OCI-LY1 (cell line): ENCODE results near the gene SMIM29.
"Not testable (repeated sequence)": the region's sequence is repeated elsewhere in the genome, so short reads cannot be mapped to it uniquely, and the experiment has no call there.

Source experiments
- H2AFZ ChIP-seq: fragments of 200-600 bp; sonication (generic), shearing (Covaris generic); 2 replicates; pipeline ENCODE4 v1.6.0; 2014; ENCODE audit warnings: antibody characterized with exemption, mild to moderate bottlenecking, low read length
- H3F3A ChIP-seq: fragments of 200-600 bp; sonication (generic), shearing (Covaris generic); 2 replicates; pipeline ENCODE4 v1.6.0; 2014; ENCODE audit warnings: mild to moderate bottlenecking, antibody characterized with exemption, low read length, moderate library complexity; ENCODE audit not compliant: insufficient read depth
- H3K27ac ChIP-seq: fragments of 200-600 bp; sonication (generic); 2 replicates; pipeline ENCODE4 v1.5.1; 2014; ENCODE audit warnings: low read length, mixed run types, mild to moderate bottlenecking, low read depth; ENCODE audit not compliant: poor library complexity, severe bottlenecking
- H3K27me3 ChIP-seq: fragments of 200-600 bp; sonication (generic); 2 replicates; pipeline ENCODE4 v1.6.0; 2014; ENCODE audit warnings: antibody characterized with exemption, mild to moderate bottlenecking, low read length, moderate library complexity; ENCODE audit not compliant: insufficient read depth
- H3K36me3 ChIP-seq: fragments of 200-600 bp; sonication (generic); 2 replicates; pipeline ENCODE4 v1.6.1; 2014; ENCODE audit warnings: mild to moderate bottlenecking, antibody characterized with exemption, low read length, moderate library complexity, mixed read lengths; ENCODE audit not compliant: insufficient read depth
- H3K4me1 ChIP-seq: fragments of 200-600 bp; sonication (generic); 2 replicates; pipeline ENCODE4 v1.5.1; 2014; ENCODE audit warnings: mild to moderate bottlenecking, low read length, moderate library complexity; ENCODE audit not compliant: insufficient read depth, severe bottlenecking
- H3K4me2 ChIP-seq: fragments of 200-600 bp; sonication (generic), shearing (Covaris generic); 2 replicates; pipeline ENCODE4 v1.6.1; 2014; ENCODE audit warnings: low read length
- H3K4me3 ChIP-seq: fragments of 200-600 bp; sonication (generic); 2 replicates; pipeline ENCODE4 v1.5.1; 2014; ENCODE audit warnings: low read length, low read depth, mild to moderate bottlenecking, mixed read lengths; ENCODE audit not compliant: poor library complexity, severe bottlenecking
- H3K79me2 ChIP-seq: fragments of 200-600 bp; shearing (Covaris generic); 2 replicates; pipeline ENCODE4 v1.6.1; 2016; ENCODE audit warnings: mixed run types, low read length, mixed read lengths; ENCODE audit not compliant: insufficient read depth
- H3K9ac ChIP-seq: fragments of 200-600 bp; sonication (generic), shearing (Covaris generic); 2 replicates; pipeline ENCODE4 v1.6.1; 2014; ENCODE audit warnings: mild to moderate bottlenecking, low read length, mixed read lengths
- H3K9me2 ChIP-seq: fragments of 200-600 bp; sonication (generic), shearing (Covaris generic); 2 replicates; pipeline ENCODE4 v1.6.1; 2014; ENCODE audit warnings: low read depth, mild to moderate bottlenecking, low read length, mixed read lengths
- H3K9me3 ChIP-seq: fragments of 200-600 bp; shearing (Covaris generic); 2 replicates; pipeline ENCODE4 v1.6.1; 2014; ENCODE audit warnings: low read length, mixed read lengths
- H4K20me1 ChIP-seq: fragments of 200-600 bp; sonication (generic), shearing (Covaris generic); 2 replicates; pipeline ENCODE4 v1.6.0; 2016; ENCODE audit warnings: mild to moderate bottlenecking, low read length; ENCODE audit not compliant: insufficient read depth
- CTCF ChIP-seq: fragments of 200-600 bp; sonication (generic), shearing (Covaris generic); IDR thresholded peaks from 2 replicates; pipeline ENCODE4 v1.5.1; 2017; ENCODE audit warnings: mild to moderate bottlenecking, antibody characterized with exemption, low read length, moderate library complexity, mixed read lengths
- EZH2 ChIP-seq: fragments of 200-600 bp; sonication (generic), shearing (Covaris generic); IDR thresholded peaks from 2 replicates; pipeline ENCODE4 v1.8.0; 2017; ENCODE audit warnings: borderline replicate concordance, mixed run types, mild to moderate bottlenecking, antibody characterized with exemption, low read length, moderate library complexity, mixed read lengths

Gene SMIM29

DNA sequence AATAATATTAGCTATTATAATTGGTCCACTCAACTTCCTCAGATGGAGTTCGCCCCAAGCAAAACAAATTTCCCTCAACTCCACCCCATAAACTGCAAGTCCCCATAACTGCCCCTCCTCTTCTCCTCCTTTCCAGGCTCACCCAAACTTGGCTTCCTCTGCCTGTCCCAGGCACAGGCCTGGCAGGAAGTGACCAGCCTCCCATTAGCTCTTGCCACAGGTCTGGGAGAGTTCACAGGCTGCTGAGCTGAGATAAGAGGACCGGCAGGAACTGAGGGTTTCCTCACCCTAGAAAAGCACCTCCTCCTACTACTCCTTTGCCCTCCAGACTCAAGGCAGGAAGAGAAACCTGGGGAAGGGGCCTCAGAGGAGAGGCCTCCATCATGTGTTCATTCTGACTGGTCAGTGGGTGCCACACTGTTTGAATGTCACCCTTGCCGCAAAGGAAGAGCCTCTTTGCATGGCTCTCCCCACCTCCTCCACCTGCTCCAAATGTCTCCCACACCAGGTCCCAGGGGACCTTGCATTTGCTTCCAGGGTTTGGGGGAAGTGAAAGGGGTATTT is 24.5 kb upstream of the SMIM29 start:
- no peak overlapping the region for H3K27ac ChIP-seq
- no peaks in the 10 kb centered on the region for H4K20me1 ChIP-seq
- no peaks in the 10 kb centered on the region for H3K79me2 ChIP-seq
- H3F3A ChIP-seq: no peaks in the 10 kb centered on the region
- H3K9me2 ChIP-seq: no peaks in the 10 kb centered on the region
- TF ChIP-seq CTCF: no peak
- no peak for TF ChIP-seq EZH2
- H2AFZ ChIP-seq: no peak overlapping the region
- H3K4me3 ChIP-seq: no peak overlapping the region
- H3K9ac ChIP-seq: no peak overlapping the region
- H3K9me3 ChIP-seq: no peaks in the 10 kb centered on the region
- H3K36me3 ChIP-seq: no peaks in the 10 kb centered on the region
- H3K27me3 ChIP-seq: no peaks in the 10 kb centered on the region
- H3K4me1 ChIP-seq: no peaks in the 10 kb centered on the region
- H3K4me2 ChIP-seq: no peak overlapping the region

GRCh38 chr6:34272013-34272926 is 23.5 kb upstream of the SMIM29 start:
- Histone ChIP-seq H3K4me1 (no peaks in the 10 kb centered on the region), H3K9me2 (no peaks in the 10 kb centered on the region), H2AFZ (no peak overlapping the region), H4K20me1 (no peaks in the 10 kb centered on the region), H3K9me3 (no peaks in the 10 kb centered on the region), H3K27ac (no peak overlapping the region), H3K36me3 (no peaks in the 10 kb centered on the region), H3K9ac (no peak overlapping the region), H3K4me2 (no peak overlapping the region), H3F3A (no peaks in the 10 kb centered on the region), H3K27me3 (no peaks in the 10 kb centered on the region), H3K4me3 (no peak overlapping the region), H3K79me2 (no peaks in the 10 kb centered on the region)
- TF ChIP-seq CTCF (no peak), EZH2 (no peak)

DNA sequence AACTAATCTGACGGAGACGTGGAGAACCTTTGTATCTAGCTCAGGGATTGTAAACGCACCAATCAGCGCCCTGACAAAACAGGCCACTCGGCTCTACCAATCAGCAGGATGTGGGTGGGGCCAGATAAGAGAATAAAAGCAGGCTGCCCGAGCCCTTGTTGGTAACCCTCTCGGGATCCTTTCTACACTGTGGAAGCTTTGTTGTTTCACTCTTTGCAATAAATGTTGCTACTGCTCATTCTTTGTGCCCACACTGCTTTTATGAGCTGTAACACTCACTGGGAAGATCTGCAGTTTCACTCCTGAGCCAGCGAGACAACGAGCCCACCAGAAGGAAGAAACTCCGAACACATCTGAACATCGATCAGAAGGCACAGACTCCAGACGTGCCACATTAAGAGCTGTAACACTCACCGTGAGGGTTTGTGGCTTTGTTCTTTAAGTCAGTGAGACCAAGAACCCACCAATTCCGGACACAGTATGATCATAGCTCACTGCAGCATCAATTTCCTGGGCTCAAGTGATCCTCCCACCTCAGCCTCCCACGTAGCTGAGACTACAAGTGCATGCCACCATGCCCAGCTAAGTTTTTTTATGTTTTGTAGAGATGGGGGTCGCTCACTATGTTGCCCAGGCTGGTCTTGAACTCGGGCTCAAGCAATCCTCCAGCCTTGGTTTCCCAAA is 21.0 kb upstream of the SMIM29 start:
- H3K79me2 ChIP-seq, H3K9ac ChIP-seq, H3K9me3 ChIP-seq, H3K9me2 ChIP-seq, H4K20me1 ChIP-seq, H2AFZ ChIP-seq, H3K27ac ChIP-seq, H3K4me2 ChIP-seq, H3K4me3 ChIP-seq, H3K27me3 ChIP-seq, H3F3A ChIP-seq, H3K36me3 ChIP-seq, H3K4me1 ChIP-seq: not testable (repeated sequence)

DNA sequence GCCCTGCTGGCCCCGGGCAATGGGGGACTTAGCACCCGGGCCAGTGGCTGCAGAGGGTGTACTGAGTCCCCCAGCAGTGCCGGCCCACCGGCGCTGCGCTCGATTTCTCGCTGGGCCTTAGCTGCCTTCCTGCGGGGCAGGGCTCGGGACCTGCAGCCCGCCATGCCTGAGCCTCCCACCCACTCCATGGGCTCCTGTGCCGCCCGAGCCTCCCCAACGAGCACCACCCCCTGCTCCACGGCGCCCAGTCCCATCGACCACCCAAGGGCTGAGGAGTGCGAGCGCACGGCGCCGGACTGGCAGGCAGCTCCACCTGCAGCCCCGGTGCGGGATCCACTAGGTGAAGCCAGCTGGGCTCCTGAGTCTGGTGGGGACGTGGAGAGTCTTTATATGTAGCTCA is 20.3 kb upstream of the SMIM29 start:
- not testable (repeated sequence) for H3K79me2 ChIP-seq, H3K4me1 ChIP-seq, H3K9ac ChIP-seq, H3K4me2 ChIP-seq, H3K27me3 ChIP-seq, H3K36me3 ChIP-seq, H3K27ac ChIP-seq, H3K9me3 ChIP-seq, H4K20me1 ChIP-seq, H2AFZ ChIP-seq, H3F3A ChIP-seq, H3K4me3 ChIP-seq, H3K9me2 ChIP-seq
